Activated CD4-positive, alpha-beta memory T cell treated with anti-CD3 and anti-CD28 coated beads for 36 hours (primary cell): ENCODE measurements around the gene HDAC5. TPM values are rescaled to one million over a fixed set of nuclear protein-coding genes. Genes with fewer than 3 reads are reported as not detected.
"Not testable (repeated sequence)": the region's sequence is repeated elsewhere in the genome, so short reads cannot be mapped to it uniquely, and the experiment has no call there.

Source experiments
- CTCF ChIA-PET: fragments of 350-600 bp; sonication (Branson Sonifier 250); formaldehyde crosslinking; loops from one replicate; lab custom pipeline; 2021; ENCODE audit warnings: antibody characterized with exemption, inconsistent platforms; lab: Charles Lee
- POLR2A ChIA-PET: fragments of 350-600 bp; sonication (Branson Sonifier 250); formaldehyde crosslinking; loops from one replicate; lab custom pipeline; 2021; ENCODE audit warnings: antibody characterized with exemption; lab: Charles Lee
- DNase-seq: peaks from one replicate; pipeline ENCODE4 v3.0.0-alpha.2; 2020
- H3K27ac Mint-ChIP-seq: one replicate; pipeline ENCODE4 v1.8.0; 2021; ENCODE audit warnings: mixed read lengths
- H3K27me3 Mint-ChIP-seq: one replicate; pipeline ENCODE4 v1.8.0; 2021; ENCODE audit warnings: mixed read lengths
- H3K36me3 Mint-ChIP-seq: one replicate; pipeline ENCODE4 v1.8.0; 2021; ENCODE audit warnings: mixed read lengths
- H3K4me1 Mint-ChIP-seq: one replicate; pipeline ENCODE4 v1.8.0; 2021; ENCODE audit warnings: low read depth, mixed read lengths
- H3K4me3 Mint-ChIP-seq: one replicate; pipeline ENCODE4 v1.8.0; 2021; ENCODE audit warnings: mild to moderate bottlenecking, mixed read lengths
- H3K9me3 Mint-ChIP-seq: one replicate; pipeline ENCODE4 v1.8.0; 2021; ENCODE audit warnings: mixed read lengths
- intact Hi-C: fragments of 100-400 bp; cut with micrococcal nuclease; formaldehyde crosslinking; loops from one replicate; pipeline ENCODE4 v1.15.1; 2023
- total RNA-seq, 2 experiments: library from RNA; stranded (reverse); gene quantifications; one replicate each; pipeline ENCODE4 v1.2.3, GENCODE V29; 2021

Gene HDAC5
- total RNA-seq, 2 experiments from 2014 or later: 18.0 to 19.0 TPM

- no peak overlapping the region for H3K27ac Mint-ChIP-seq
- CTCF ChIA-PET: interaction anchor here (3.9 kb wide), 1 partner anchor 12 kb away, joined by 17 read pairs; no protein-coding TSS in a partner anchor
- no peak overlapping the region for H3K4me3 Mint-ChIP-seq
- peaks cover 19% of the 10 kb centered on the region for H3K36me3 Mint-ChIP-seq
- no peaks in the 10 kb centered on the region for H3K9me3 Mint-ChIP-seq
- intact Hi-C loops: no loop called here
- no peak for DNase-seq
- peaks cover 2% of the 10 kb centered on the region for H3K4me1 Mint-ChIP-seq
- no peaks in the 10 kb centered on the region for H3K27me3 Mint-ChIP-seq
- POLR2A ChIA-PET: no interaction called here
Observed at GRCh38 chr17:44053125-44053872, 70.1 kb downstream of the HDAC5 start.

GRCh38 chr17:44049294-44050060, 74.0 kb downstream of the HDAC5 start:
- no peak for DNase-seq
- H3K4me1 Mint-ChIP-seq: peaks cover 2% of the 10 kb centered on the region
- CTCF ChIA-PET: interaction anchor here (3.9 kb wide), 1 partner anchor 8 kb away, joined by 17 read pairs; no protein-coding TSS in a partner anchor
- H3K27me3 Mint-ChIP-seq: no peaks in the 10 kb centered on the region
- intact Hi-C loops: no loop called here
- peaks cover 20% of the 10 kb centered on the region for H3K36me3 Mint-ChIP-seq
- no peak overlapping the region for H3K27ac Mint-ChIP-seq
- no peaks in the 10 kb centered on the region for H3K9me3 Mint-ChIP-seq
- H3K4me3 Mint-ChIP-seq: no peak overlapping the region
- POLR2A ChIA-PET: no interaction called here

GRCh38 chr17:44046893-44047292, 76.5 kb downstream of the HDAC5 start:
- intact Hi-C loops: not testable (repeated sequence)

GRCh38 chr17:44045486-44045885, 78.0 kb downstream of the HDAC5 start:
- Mint-ChIP-seq H3K4me3 (no peak overlapping the region), H3K9me3 (no peaks in the 10 kb centered on the region), H3K36me3 (peaks cover 13% of the 10 kb centered on the region), H3K27me3 (no peaks in the 10 kb centered on the region), H3K27ac (no peak overlapping the region), H3K4me1 (peaks cover 10% of the 10 kb centered on the region)
- DNase-seq: no peak
- CTCF ChIA-PET: no interaction called here
- intact Hi-C loops: no loop called here
- POLR2A ChIA-PET: no interaction called here

More at GRCh38 chr17:44046893-44047292, 76.5 kb downstream of the HDAC5 start:
- H3K9me3 Mint-ChIP-seq, H3K4me1 Mint-ChIP-seq, H3K4me3 Mint-ChIP-seq, DNase-seq, H3K27me3 Mint-ChIP-seq, POLR2A ChIA-PET, H3K36me3 Mint-ChIP-seq, CTCF ChIA-PET, H3K27ac Mint-ChIP-seq: not testable (repeated sequence)

GRCh38 chr17:44044071-44044470, 79.4 kb downstream of the HDAC5 start:
- CTCF ChIA-PET: interaction anchor here (1.2 to 5.6 kb wide), 3 partner anchors 15 to 136 kb away, joined by 3 to 52 read pairs (median 8); partner anchors contain the start of genes MPP2 and PPY

GRCh38 chr17:44043272-44043696, 80.2 kb downstream of the HDAC5 start:
- H3K27ac Mint-ChIP-seq: no peak overlapping the region
- CTCF ChIA-PET: interaction anchor here (0.9 to 5.6 kb wide), 7 partner anchors 16 to 288 kb away, joined by 3 to 52 read pairs (median 8); partner anchors contain the start of genes MPP2 and PPY
- POLR2A ChIA-PET: no interaction called here
- peaks cover 21% of the 10 kb centered on the region for H3K36me3 Mint-ChIP-seq
- intact Hi-C loops: no loop called here
- no peak overlapping the region for H3K4me3 Mint-ChIP-seq
- no peak for DNase-seq
- no peaks in the 10 kb centered on the region for H3K9me3 Mint-ChIP-seq
- H3K4me1 Mint-ChIP-seq: peaks cover 14% of the 10 kb centered on the region
- H3K27me3 Mint-ChIP-seq: no peaks in the 10 kb centered on the region

More at GRCh38 chr17:44044071-44044470, 79.4 kb downstream of the HDAC5 start:
- DNase-seq: no peak
- no peak overlapping the region for H3K4me3 Mint-ChIP-seq
- H3K36me3 Mint-ChIP-seq: peaks cover 21% of the 10 kb centered on the region
- peaks cover 14% of the 10 kb centered on the region for H3K4me1 Mint-ChIP-seq
- H3K27me3 Mint-ChIP-seq: no peaks in the 10 kb centered on the region
- no peak overlapping the region for H3K27ac Mint-ChIP-seq
- no peaks in the 10 kb centered on the region for H3K9me3 Mint-ChIP-seq
- POLR2A ChIA-PET: interaction anchor here (0.6 kb wide), 1 partner anchor 126 kb away, joined by 4 read pairs; no protein-coding TSS in a partner anchor
- intact Hi-C loops: no loop called here

- Mint-ChIP-seq H3K27me3 (no peaks in the 10 kb centered on the region), H3K4me3 (no peak overlapping the region), H3K9me3 (no peaks in the 10 kb centered on the region), H3K36me3 (peaks cover 30% of the 10 kb centered on the region), H3K27ac (peak overlapping the region; percentile 16), H3K4me1 (peaks cover 13% of the 10 kb centered on the region)
- intact Hi-C loops: no loop called here
- POLR2A ChIA-PET: no interaction called here
- CTCF ChIA-PET: interaction anchor here (0.8 to 5.6 kb wide), 3 partner anchors 12 to 128 kb away, joined by 3 to 52 read pairs (median 4); partner anchors contain the start of gene PPY
- DNase-seq: no peak
Observed at GRCh38 chr17:44039829-44040635, 83.4 kb downstream of the HDAC5 start.

- Mint-ChIP-seq H3K4me1 (peaks cover 19% of the 10 kb centered on the region), H3K27ac (no peak overlapping the region), H3K9me3 (no peaks in the 10 kb centered on the region), H3K36me3 (peaks cover 36% of the 10 kb centered on the region), H3K27me3 (no peaks in the 10 kb centered on the region), H3K4me3 (no peak overlapping the region)
- CTCF ChIA-PET: interaction anchor here (1.1 kb wide), 1 partner anchor 18 kb away, joined by 3 read pairs; no protein-coding TSS in a partner anchor
- intact Hi-C loops: no loop called here
- no peak for DNase-seq
- POLR2A ChIA-PET: no interaction called here
Observed at GRCh38 chr17:44038604-44039011, 84.8 kb downstream of the HDAC5 start.

- no peak for DNase-seq
- H3K27ac Mint-ChIP-seq: no peak overlapping the region
- intact Hi-C loops: no loop called here
- H3K4me3 Mint-ChIP-seq: no peak overlapping the region
- H3K27me3 Mint-ChIP-seq: no peaks in the 10 kb centered on the region
- POLR2A ChIA-PET: no interaction called here
- peaks cover 41% of the 10 kb centered on the region for H3K36me3 Mint-ChIP-seq
- H3K4me1 Mint-ChIP-seq: peaks cover 21% of the 10 kb centered on the region
- no peaks in the 10 kb centered on the region for H3K9me3 Mint-ChIP-seq
- CTCF ChIA-PET: no interaction called here
Observed at GRCh38 chr17:44037471-44037870, 86.0 kb downstream of the HDAC5 start.

GRCh38 chr17:44034688-44035087, 88.8 kb downstream of the HDAC5 start:
- CTCF ChIA-PET, H3K4me1 Mint-ChIP-seq, H3K4me3 Mint-ChIP-seq, DNase-seq, POLR2A ChIA-PET, H3K27ac Mint-ChIP-seq, H3K27me3 Mint-ChIP-seq, intact Hi-C loops, H3K9me3 Mint-ChIP-seq: not testable (repeated sequence)
- peaks cover 40% of the 10 kb centered on the region for H3K36me3 Mint-ChIP-seq

GRCh38 chr17:44033861-44034408, 89.5 kb downstream of the HDAC5 start:
- peaks cover 10% of the 10 kb centered on the region for H3K4me1 Mint-ChIP-seq
- H3K4me3 Mint-ChIP-seq: no peak overlapping the region
- no peaks in the 10 kb centered on the region for H3K27me3 Mint-ChIP-seq
- H3K9me3 Mint-ChIP-seq: no peaks in the 10 kb centered on the region
- intact Hi-C loops: no loop called here
- DNase-seq: no peak
- CTCF ChIA-PET: interaction anchor here (0.7 kb wide), 1 partner anchor 93 kb away, joined by 3 read pairs; no protein-coding TSS in a partner anchor
- no peak overlapping the region for H3K27ac Mint-ChIP-seq
- peaks cover 41% of the 10 kb centered on the region for H3K36me3 Mint-ChIP-seq
- POLR2A ChIA-PET: no interaction called here
